ENCODE results near the gene TMED3. TPM values are rescaled to one million over a fixed set of nuclear protein-coding genes. Genes with fewer than 3 reads are reported as not detected.

TMED3 gene
- total RNA-seq, 1 donor from 2014 or later: 75.4 TPM

GRCh38 chr15:79308874-79309273 is 2.0 kb upstream of the TMED3 start:
- no peak for TF ChIP-seq POLR2A (IDR thresholded peaks at IDR 0.05)
- H3K4me3 ChIP-seq: no peak overlapping the region
- peaks cover 25% of the 10 kb centered on the region for H3K4me1 ChIP-seq
- no peaks in the 10 kb centered on the region for H3K27me3 ChIP-seq
- DNase-seq (ENCODE audit: extremely low spot score in 2 of 2): no peak
- H3K27ac ChIP-seq: no peak overlapping the region
- no peaks in the 10 kb centered on the region for H3K9me3 ChIP-seq
- peaks cover 0 to 2% of the 10 kb centered on the region in 2 donors for H3K36me3 ChIP-seq
- intact Hi-C loops (cut with DNase I): no loop called here

- Histone ChIP-seq H3K27me3 (no peaks in the 10 kb centered on the region), H3K27ac (no peak overlapping the region), H3K36me3 (peaks cover 0 to 17% of the 10 kb centered on the region in 2 donors), H3K9me3 (no peaks in the 10 kb centered on the region), H3K4me1 (peaks cover 31% of the 10 kb centered on the region), H3K4me3 (peak overlapping the region; percentile 62 to 95)
- intact Hi-C loops (cut with DNase I): no loop called here
- TF ChIP-seq POLR2A (IDR thresholded peaks at IDR 0.05) (no peak), CTCF (IDR thresholded peaks at IDR 0.05) (no peak), POLR2AphosphoS5 (IDR thresholded peaks at IDR 0.05; ENCODE audit: insufficient read depth in 1 of 2, low read depth in 1 of 2) (no peak)
- no peak for DNase-seq (ENCODE audit: extremely low spot score in 2 of 2)
These were observed 314 bp upstream of the TMED3 start for GRCh38 chr15:79310612-79310984.

- H3K36me3 ChIP-seq: peaks cover 0 to 30% of the 10 kb centered on the region in 2 donors
- peak overlapping the region; percentile 62 to 95 for H3K4me3 ChIP-seq
- H3K27ac ChIP-seq: no peak overlapping the region
- no peaks in the 10 kb centered on the region for H3K9me3 ChIP-seq
- TF ChIP-seq POLR2AphosphoS5 (IDR thresholded peaks at IDR 0.05; ENCODE audit: insufficient read depth in 1 of 2, low read depth in 1 of 2): no peak
- no peak for TF ChIP-seq POLR2A (IDR thresholded peaks at IDR 0.05)
- intact Hi-C loops (cut with DNase I): no loop called here
- no peaks in the 10 kb centered on the region for H3K27me3 ChIP-seq
- H3K4me1 ChIP-seq: peaks cover 37% of the 10 kb centered on the region
- no peak for DNase-seq (ENCODE audit: extremely low spot score in 2 of 2)
These were observed 1.1 kb downstream of the TMED3 start for GRCh38 chr15:79311901-79312553.

- Histone ChIP-seq H3K4me3 (no peak overlapping the region), H3K9me3 (no peaks in the 10 kb centered on the region), H3K27me3 (no peaks in the 10 kb centered on the region), H3K4me1 (peaks cover 39% of the 10 kb centered on the region), H3K27ac (no peak overlapping the region), H3K36me3 (peaks cover 0 to 43% of the 10 kb centered on the region in 2 donors)
- no peak for DNase-seq (ENCODE audit: extremely low spot score in 2 of 2)
- intact Hi-C loops (cut with DNase I): no loop called here
- TF ChIP-seq CTCF (IDR thresholded peaks at IDR 0.05) (no peak), POLR2AphosphoS5 (IDR thresholded peaks at IDR 0.05; ENCODE audit: insufficient read depth in 1 of 2, low read depth in 1 of 2) (no peak), POLR2A (IDR thresholded peaks at IDR 0.05) (no peak)
These were observed 3.3 kb downstream of the TMED3 start for GRCh38 chr15:79314186-79314585.

GRCh38 chr15:79314811-79315210 is 3.9 kb downstream of the TMED3 start:
- TF ChIP-seq POLR2AphosphoS5 (IDR thresholded peaks at IDR 0.05; ENCODE audit: insufficient read depth in 1 of 2, low read depth in 1 of 2) (peak in 1 of 2 donors; percentile 80), POLR2A (IDR thresholded peaks at IDR 0.05) (no peak)
- H3K36me3 ChIP-seq: peaks cover 0 to 43% of the 10 kb centered on the region in 2 donors
- peaks cover 39% of the 10 kb centered on the region for H3K4me1 ChIP-seq
- H3K9me3 ChIP-seq: no peaks in the 10 kb centered on the region
- no peak overlapping the region for H3K4me3 ChIP-seq
- no peak overlapping the region for H3K27ac ChIP-seq
- DNase-seq (ENCODE audit: extremely low spot score in 2 of 2): no peak
- intact Hi-C loops (cut with DNase I): no loop called here
- H3K27me3 ChIP-seq: no peaks in the 10 kb centered on the region

GRCh38 chr15:79315623-79316328 is 4.9 kb downstream of the TMED3 start:
- no peak overlapping the region for H3K4me3 ChIP-seq
- peaks cover 33% of the 10 kb centered on the region for H3K4me1 ChIP-seq
- TF ChIP-seq POLR2A (IDR thresholded peaks at IDR 0.05): no peak
- no peak for TF ChIP-seq POLR2AphosphoS5 (IDR thresholded peaks at IDR 0.05; ENCODE audit: insufficient read depth in 1 of 2, low read depth in 1 of 2)
- TF ChIP-seq CTCF (IDR thresholded peaks at IDR 0.05): no peak
- no peaks in the 10 kb centered on the region for H3K9me3 ChIP-seq
- intact Hi-C loops (cut with DNase I): no loop called here
- no peaks in the 10 kb centered on the region for H3K27me3 ChIP-seq
- no peak for DNase-seq (ENCODE audit: extremely low spot score in 2 of 2)
- H3K36me3 ChIP-seq: peaks cover 0 to 43% of the 10 kb centered on the region in 2 donors
- H3K27ac ChIP-seq: no peak overlapping the region
